ENCODE results near the gene ITGA1. TPM values are rescaled to one million over a fixed set of nuclear protein-coding genes. Genes with fewer than 3 reads are reported as not detected.

ITGA1 gene
- total and polyA plus RNA-seq, 2 donors from 2014 or later: 13.3 to 65.6 TPM

DNA sequence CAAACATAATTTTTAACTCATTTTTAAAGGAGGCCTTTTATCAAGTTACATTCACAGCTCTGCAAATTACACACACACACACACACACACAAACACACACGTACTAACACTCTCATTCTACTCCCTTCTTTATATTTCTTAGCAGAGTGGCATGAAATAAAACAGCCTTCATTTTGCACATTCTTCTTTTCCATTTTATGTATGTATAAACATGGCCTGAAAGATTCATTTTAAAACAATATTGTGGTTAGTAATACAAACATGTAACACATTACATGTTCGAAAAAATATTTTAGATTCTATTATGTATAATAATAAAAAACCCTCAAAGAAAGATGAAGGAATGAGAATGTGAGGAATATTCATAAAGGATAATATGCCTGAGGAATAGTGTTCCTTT, 115.4 kb downstream of the ITGA1 start:
- H3K27me3 ChIP-seq (ENCODE audit: control insufficient read depth, insufficient read depth, low read length): no peaks in the 10 kb centered on the region
- intact Hi-C loops (cut with DNase I): loop anchor here (10.0 kb wide), 1 partner anchor 118 kb away; the partner anchor contains the start of genes ITGA1 and PELO
- H3K9ac ChIP-seq (ENCODE audit: low read length in 3 of 3): no peak overlapping the region
- no peaks in the 10 kb centered on the region for H3K4me1 ChIP-seq (ENCODE audit: control insufficient read depth in 2 of 3, insufficient read depth in 2 of 3, low read depth in 1 of 3, low read length in 3 of 3)
- H3K9me3 ChIP-seq (ENCODE audit: control insufficient read depth in 2 of 3, insufficient read depth in 1 of 3, low read length in 3 of 3): no peaks in the 10 kb centered on the region
- no peak overlapping the region for H3K27ac ChIP-seq (ENCODE audit: low read depth in 2 of 2, low read length in 2 of 2)
- no peaks in the 10 kb centered on the region for H3K36me3 ChIP-seq (ENCODE audit: control insufficient read depth in 2 of 3, insufficient read depth in 3 of 3, low read length in 3 of 3)
- FAIRE-seq: no peak
- TF ChIP-seq, protein P1, sequence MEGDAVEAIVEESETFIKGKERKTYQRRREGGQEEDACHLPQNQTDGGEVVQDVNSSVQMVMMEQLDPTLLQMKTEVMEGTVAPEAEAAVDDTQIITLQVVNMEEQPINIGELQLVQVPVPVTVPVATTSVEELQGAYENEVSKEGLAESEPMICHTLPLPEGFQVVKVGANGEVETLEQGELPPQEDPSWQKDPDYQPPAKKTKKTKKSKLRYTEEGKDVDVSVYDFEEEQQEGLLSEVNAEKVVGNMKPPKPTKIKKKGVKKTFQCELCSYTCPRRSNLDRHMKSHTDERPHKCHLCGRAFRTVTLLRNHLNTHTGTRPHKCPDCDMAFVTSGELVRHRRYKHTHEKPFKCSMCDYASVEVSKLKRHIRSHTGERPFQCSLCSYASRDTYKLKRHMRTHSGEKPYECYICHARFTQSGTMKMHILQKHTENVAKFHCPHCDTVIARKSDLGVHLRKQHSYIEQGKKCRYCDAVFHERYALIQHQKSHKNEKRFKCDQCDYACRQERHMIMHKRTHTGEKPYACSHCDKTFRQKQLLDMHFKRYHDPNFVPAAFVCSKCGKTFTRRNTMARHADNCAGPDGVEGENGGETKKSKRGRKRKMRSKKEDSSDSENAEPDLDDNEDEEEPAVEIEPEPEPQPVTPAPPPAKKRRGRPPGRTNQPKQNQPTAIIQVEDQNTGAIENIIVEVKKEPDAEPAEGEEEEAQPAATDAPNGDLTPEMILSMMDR (IDR thresholded peaks at IDR 0.05; ENCODE audit: borderline replicate concordance, extremely low read depth, insufficient read depth): no peak
- DNase-seq: no peak
- no peak overlapping the region for H3K4me3 ChIP-seq (ENCODE audit: low read length in 3 of 3)

DNA sequence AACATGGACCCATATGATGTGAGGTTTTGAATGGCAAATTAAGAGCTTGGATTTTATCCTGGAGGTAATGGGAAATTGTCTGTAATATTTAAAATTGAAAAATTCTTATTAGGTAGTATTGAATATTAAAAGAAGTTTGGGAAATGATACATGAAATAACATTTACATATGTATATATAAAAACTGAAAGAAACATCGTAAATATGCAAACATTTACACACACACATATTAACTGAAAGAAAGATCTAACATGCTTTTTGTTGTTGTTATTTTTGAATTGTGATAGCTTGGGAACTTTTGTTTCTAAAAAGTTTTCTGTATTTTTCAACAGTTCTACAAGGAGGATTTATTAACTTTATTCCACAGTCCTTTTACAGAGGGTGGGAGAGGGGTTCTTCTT, 118.6 kb downstream of the ITGA1 start:
- Histone ChIP-seq H3K9me3 (ENCODE audit: control insufficient read depth in 2 of 3, insufficient read depth in 1 of 3, low read length in 3 of 3) (no peaks in the 10 kb centered on the region), H3K9ac (ENCODE audit: low read length in 3 of 3) (no peak overlapping the region), H3K4me1 (ENCODE audit: control insufficient read depth in 2 of 3, insufficient read depth in 2 of 3, low read depth in 1 of 3, low read length in 3 of 3) (no peaks in the 10 kb centered on the region), H3K4me3 (ENCODE audit: low read length in 3 of 3) (no peak overlapping the region), H3K27ac (ENCODE audit: low read depth in 2 of 2, low read length in 2 of 2) (no peak overlapping the region), H3K36me3 (ENCODE audit: control insufficient read depth in 2 of 3, insufficient read depth in 3 of 3, low read length in 3 of 3) (no peaks in the 10 kb centered on the region), H3K27me3 (ENCODE audit: control insufficient read depth, insufficient read depth, low read length) (no peaks in the 10 kb centered on the region)
- TF ChIP-seq, protein P1 (IDR thresholded peaks at IDR 0.05; ENCODE audit: borderline replicate concordance, extremely low read depth, insufficient read depth): no peak
- FAIRE-seq (peak; percentile 17), DNase-seq (no peak)
- intact Hi-C loops (cut with DNase I): loop anchor here (10.0 kb wide), 1 partner anchor 122 kb away; the partner anchor contains the start of genes ITGA1 and PELO

- intact Hi-C loops (cut with DNase I): loop anchor here (10.0 kb wide), 1 partner anchor 122 kb away; the partner anchor contains the start of genes ITGA1 and PELO
Observed at GRCh38 chr5:52906845-52907244, 119.1 kb downstream of the ITGA1 start.

More at GRCh38 chr5:52906845-52907244, 119.1 kb downstream of the ITGA1 start:
- H3K27me3 ChIP-seq (ENCODE audit: control insufficient read depth, insufficient read depth, low read length): no peaks in the 10 kb centered on the region
- FAIRE-seq (no peak), DNase-seq (no peak)
- H3K9me3 ChIP-seq (ENCODE audit: control insufficient read depth in 2 of 3, insufficient read depth in 1 of 3, low read length in 3 of 3): no peaks in the 10 kb centered on the region
- no peak overlapping the region for H3K27ac ChIP-seq (ENCODE audit: low read depth in 2 of 2, low read length in 2 of 2)
- no peak overlapping the region for H3K4me3 ChIP-seq (ENCODE audit: low read length in 3 of 3)
- no peaks in the 10 kb centered on the region for H3K36me3 ChIP-seq (ENCODE audit: control insufficient read depth in 2 of 3, insufficient read depth in 3 of 3, low read length in 3 of 3)
- no peak overlapping the region for H3K9ac ChIP-seq (ENCODE audit: low read length in 3 of 3)
- TF ChIP-seq, protein P1 (IDR thresholded peaks at IDR 0.05; ENCODE audit: borderline replicate concordance, extremely low read depth, insufficient read depth): no peak
- no peaks in the 10 kb centered on the region for H3K4me1 ChIP-seq (ENCODE audit: control insufficient read depth in 2 of 3, insufficient read depth in 2 of 3, low read depth in 1 of 3, low read length in 3 of 3)
